ENCODE results near the gene ADAMTS9. TPM values are rescaled to one million over a fixed set of nuclear protein-coding genes. Genes with fewer than 3 reads are reported as not detected.

The ADAMTS9 gene
- total RNA-seq, 1 donor from 2014 or later: 11.7 TPM

GRCh38 chr3:64647825-64648224, 40.0 kb downstream of the ADAMTS9 start:
- H3K4me1 ChIP-seq: no peaks in the 10 kb centered on the region
- H3K9me3 ChIP-seq: no peaks in the 10 kb centered on the region
- H3K4me3 ChIP-seq: no peak overlapping the region
- no peaks in the 10 kb centered on the region for H3K27me3 ChIP-seq (ENCODE audit: low read depth)
- H3K36me3 ChIP-seq: peaks cover 8% of the 10 kb centered on the region
- ATAC-seq: no peak
- no peak for DNase-seq
- H3K27ac ChIP-seq: no peak overlapping the region
- intact Hi-C loops (cut with DNase I): no loop called here
- no peak for TF ChIP-seq CTCF (IDR thresholded peaks at IDR 0.05)

GRCh38 chr3:64645243-64645642, 42.6 kb downstream of the ADAMTS9 start:
- ATAC-seq (no peak), DNase-seq (no peak)
- no peaks in the 10 kb centered on the region for H3K9me3 ChIP-seq
- TF ChIP-seq CTCF (IDR thresholded peaks at IDR 0.05): no peak
- peaks cover 8% of the 10 kb centered on the region for H3K36me3 ChIP-seq
- H3K4me1 ChIP-seq: no peaks in the 10 kb centered on the region
- H3K4me3 ChIP-seq: no peak overlapping the region
- H3K27me3 ChIP-seq (ENCODE audit: low read depth): no peaks in the 10 kb centered on the region
- no peak overlapping the region for H3K27ac ChIP-seq
- intact Hi-C loops (cut with DNase I): no loop called here

GRCh38 chr3:64644483-64644882, 43.3 kb downstream of the ADAMTS9 start:
- H3K9me3 ChIP-seq: no peaks in the 10 kb centered on the region
- TF ChIP-seq CTCF (IDR thresholded peaks at IDR 0.05): no peak
- H3K27me3 ChIP-seq (ENCODE audit: low read depth): no peaks in the 10 kb centered on the region
- H3K36me3 ChIP-seq: peaks cover 8% of the 10 kb centered on the region
- DNase-seq: no peak
- no peak overlapping the region for H3K4me3 ChIP-seq
- no peak for ATAC-seq
- H3K4me1 ChIP-seq: no peaks in the 10 kb centered on the region
- intact Hi-C loops (cut with DNase I): no loop called here
- H3K27ac ChIP-seq: no peak overlapping the region

GRCh38 chr3:64642327-64643151, 45.3 kb downstream of the ADAMTS9 start:
- Histone ChIP-seq H3K4me3 (no peak overlapping the region), H3K4me1 (no peaks in the 10 kb centered on the region), H3K36me3 (peaks cover 2% of the 10 kb centered on the region), H3K9me3 (no peaks in the 10 kb centered on the region), H3K27ac (no peak overlapping the region), H3K27me3 (ENCODE audit: low read depth) (no peaks in the 10 kb centered on the region)
- TF ChIP-seq CTCF (IDR thresholded peaks at IDR 0.05): no peak
- ATAC-seq (no peak), DNase-seq (no peak)
- intact Hi-C loops (cut with DNase I): no loop called here

GRCh38 chr3:64638981-64639481, 48.8 kb downstream of the ADAMTS9 start:
- Histone ChIP-seq H3K9me3 (no peaks in the 10 kb centered on the region), H3K4me3 (no peak overlapping the region), H3K27ac (no peak overlapping the region), H3K4me1 (no peaks in the 10 kb centered on the region), H3K36me3 (no peaks in the 10 kb centered on the region), H3K27me3 (ENCODE audit: low read depth) (no peaks in the 10 kb centered on the region)
- intact Hi-C loops (cut with DNase I): no loop called here
- TF ChIP-seq CTCF (IDR thresholded peaks at IDR 0.05): no peak
- no peak for ATAC-seq
- no peak for DNase-seq

Measured in lower lobe of right lung (tissue), 2 donors.